Astrocyte (in vitro differentiated cells and primary cell): ENCODE results near the gene HCN3. TPM values are rescaled to one million over a fixed set of nuclear protein-coding genes. Genes with fewer than 3 reads are reported as not detected.
"Not testable (repeated sequence)": the region's sequence is repeated elsewhere in the genome, so short reads cannot be mapped to it uniquely, and the experiment has no call there.

Experiments
- DNase-seq: peaks from one replicate; pipeline ENCODE4 v3.0.0-alpha.2; 2010; ENCODE audit warnings: low read depth
- FAIRE-seq: peaks from 2 replicates; lab custom pipeline; 2011; peaks lifted over from hg19 to GRCh38; lab: Jason Lieb, UNC
- H2AFZ ChIP-seq: 2 replicates; pipeline ENCODE4 v1.6.0; 2012; ENCODE audit warnings: low read depth, low read length, inconsistent platforms
- H3K27ac ChIP-seq: 2 replicates; pipeline ENCODE4 v1.5.1; 2011; ENCODE audit warnings: low read depth, low read length, inconsistent platforms
- H3K27me3 ChIP-seq: 2 replicates; pipeline ENCODE4 v1.6.0; 2011; ENCODE audit warnings: low read length, inconsistent platforms; ENCODE audit not compliant: insufficient read depth
- H3K36me3 ChIP-seq: 2 replicates; pipeline ENCODE4 v1.5.1; 2011; ENCODE audit warnings: low read length, inconsistent platforms; ENCODE audit not compliant: insufficient read depth
- H3K4me1 ChIP-seq: 2 replicates; pipeline ENCODE4 v1.5.1; 2011; ENCODE audit warnings: low read length, inconsistent platforms; ENCODE audit not compliant: insufficient read depth
- H3K4me2 ChIP-seq: 2 replicates; pipeline ENCODE4 v1.6.0; 2012; ENCODE audit warnings: low read length, inconsistent platforms
- H3K4me3 ChIP-seq: 2 replicates; pipeline ENCODE4 v1.5.1; 2011; ENCODE audit warnings: low read depth, mild to moderate bottlenecking, low read length, inconsistent platforms; ENCODE audit not compliant: insufficient read depth
- H3K79me2 ChIP-seq: 2 replicates; pipeline ENCODE4 v1.6.0; 2012; ENCODE audit warnings: mild to moderate bottlenecking, low read length, inconsistent platforms; ENCODE audit not compliant: insufficient read depth
- H3K9ac ChIP-seq: 2 replicates; pipeline ENCODE4 v1.6.0; 2012; ENCODE audit warnings: mild to moderate bottlenecking, low read length, inconsistent platforms
- H3K9me3 ChIP-seq: 2 replicates; pipeline ENCODE4 v1.5.1; 2012; ENCODE audit warnings: low read depth, mild to moderate bottlenecking, low read length, inconsistent platforms; ENCODE audit not compliant: insufficient read depth
- H4K20me1 ChIP-seq: 2 replicates; pipeline ENCODE4 v1.6.0; 2012; ENCODE audit warnings: low read length, inconsistent platforms; ENCODE audit not compliant: insufficient read depth
- H3K27ac Mint-ChIP-seq: one replicate; pipeline ENCODE4 v1.8.0; 2021; ENCODE audit warnings: mild to moderate bottlenecking, mixed read lengths; ENCODE audit not compliant: unreplicated experiment
- H3K27me3 Mint-ChIP-seq: one replicate; pipeline ENCODE4 v1.8.0; 2021; ENCODE audit warnings: low read depth, mixed read lengths; ENCODE audit not compliant: unreplicated experiment
- H3K36me3 Mint-ChIP-seq: one replicate; pipeline ENCODE4 v1.8.0; 2021; ENCODE audit warnings: low read depth, mixed read lengths; ENCODE audit not compliant: unreplicated experiment
- H3K4me1 Mint-ChIP-seq: one replicate; pipeline ENCODE4 v1.8.0; 2021; ENCODE audit warnings: low read depth, mixed read lengths; ENCODE audit not compliant: unreplicated experiment
- H3K4me3 Mint-ChIP-seq: one replicate; pipeline ENCODE4 v1.8.0; 2021; ENCODE audit warnings: mild to moderate bottlenecking, moderate library complexity, mixed read lengths; ENCODE audit not compliant: unreplicated experiment
- H3K9me3 Mint-ChIP-seq: one replicate; pipeline ENCODE4 v1.8.0; 2021; ENCODE audit warnings: mild to moderate bottlenecking, mixed read lengths; ENCODE audit not compliant: unreplicated experiment
- EZH2 ChIP-seq: IDR thresholded peaks from 2 replicates; pipeline ENCODE4 v1.6.1; 2012; ENCODE audit warnings: mild to moderate bottlenecking, low read length, inconsistent platforms; ENCODE audit not compliant: insufficient read depth
- total RNA-seq: library from RNA; stranded (reverse); gene quantifications from 2 replicates; pipeline ENCODE4 v1.2.1, GENCODE V29; 2021
- TF ChIP-seq, protein P1 (sequence below): IDR thresholded peaks from 2 replicates; pipeline ENCODE4 v1.5.1; 2011; ENCODE audit warnings: low read depth, mild to moderate bottlenecking, inconsistent platforms, low read length, moderate library complexity; ENCODE audit not compliant: insufficient read depth

The HCN3 gene
- total RNA-seq, 1 donor from 2014 or later = 3.6 TPM

DNA sequence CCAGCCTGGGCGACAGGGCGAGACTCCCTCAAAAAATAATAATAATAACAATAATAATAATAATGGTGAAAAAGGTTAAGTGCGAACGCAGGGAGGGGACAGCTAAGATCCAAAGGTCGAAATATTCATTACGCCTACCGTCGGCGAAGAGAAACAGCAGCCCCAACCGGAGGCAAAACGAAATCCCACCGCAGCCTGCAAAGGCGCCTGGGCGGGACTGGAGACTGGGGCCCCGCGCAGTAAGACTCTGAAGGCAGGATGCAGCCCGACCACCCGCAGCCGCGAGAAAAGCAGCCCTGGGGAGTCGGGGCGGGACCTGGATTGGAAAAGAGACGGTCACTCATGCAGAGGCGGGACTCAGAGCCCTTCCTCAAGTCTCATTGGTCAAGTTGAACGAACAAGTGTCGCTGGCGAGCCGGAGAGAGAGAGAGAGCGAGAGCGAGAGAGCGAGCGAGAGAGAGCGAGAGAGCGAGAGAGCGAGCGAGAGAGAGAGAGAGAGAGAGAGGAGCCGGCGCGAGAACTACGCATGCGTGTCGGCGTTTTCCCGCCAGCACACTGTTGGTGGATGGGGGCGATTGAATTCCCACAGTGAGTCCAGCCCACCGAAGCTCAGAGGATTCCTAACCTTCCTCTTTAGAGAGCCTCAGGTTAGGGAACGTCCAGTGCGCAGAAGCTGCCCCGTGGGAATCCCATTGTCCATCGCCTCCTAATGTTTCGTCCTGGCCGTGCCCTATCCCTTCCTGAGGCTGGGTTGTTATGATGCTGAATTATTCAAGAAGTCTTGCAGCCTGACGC, 32.7 kb upstream of the HCN3 start:
- Histone ChIP-seq H3K4me2 (peak overlapping the region; percentile 93), H3K27ac (peak overlapping the region; percentile 93), H3K27me3 (no peaks in the 10 kb centered on the region), H3K79me2 (peaks cover 7% of the 10 kb centered on the region), H3K36me3 (no peaks in the 10 kb centered on the region), H2AFZ (peak overlapping the region; percentile 98), H3K9me3 (no peaks in the 10 kb centered on the region), H4K20me1 (no peaks in the 10 kb centered on the region), H3K4me1 (peaks cover 9% of the 10 kb centered on the region), H3K9ac (peak overlapping the region; percentile 85), H3K4me3 (peak overlapping the region; percentile 71)
- Mint-ChIP-seq H3K36me3 (peaks cover 10% of the 10 kb centered on the region), H3K4me3 (peak overlapping the region; percentile 84), H3K4me1 (peaks cover 11% of the 10 kb centered on the region), H3K9me3 (no peaks in the 10 kb centered on the region), H3K27me3 (no peaks in the 10 kb centered on the region), H3K27ac (peak overlapping the region; percentile 67)
- TF ChIP-seq, protein P1, sequence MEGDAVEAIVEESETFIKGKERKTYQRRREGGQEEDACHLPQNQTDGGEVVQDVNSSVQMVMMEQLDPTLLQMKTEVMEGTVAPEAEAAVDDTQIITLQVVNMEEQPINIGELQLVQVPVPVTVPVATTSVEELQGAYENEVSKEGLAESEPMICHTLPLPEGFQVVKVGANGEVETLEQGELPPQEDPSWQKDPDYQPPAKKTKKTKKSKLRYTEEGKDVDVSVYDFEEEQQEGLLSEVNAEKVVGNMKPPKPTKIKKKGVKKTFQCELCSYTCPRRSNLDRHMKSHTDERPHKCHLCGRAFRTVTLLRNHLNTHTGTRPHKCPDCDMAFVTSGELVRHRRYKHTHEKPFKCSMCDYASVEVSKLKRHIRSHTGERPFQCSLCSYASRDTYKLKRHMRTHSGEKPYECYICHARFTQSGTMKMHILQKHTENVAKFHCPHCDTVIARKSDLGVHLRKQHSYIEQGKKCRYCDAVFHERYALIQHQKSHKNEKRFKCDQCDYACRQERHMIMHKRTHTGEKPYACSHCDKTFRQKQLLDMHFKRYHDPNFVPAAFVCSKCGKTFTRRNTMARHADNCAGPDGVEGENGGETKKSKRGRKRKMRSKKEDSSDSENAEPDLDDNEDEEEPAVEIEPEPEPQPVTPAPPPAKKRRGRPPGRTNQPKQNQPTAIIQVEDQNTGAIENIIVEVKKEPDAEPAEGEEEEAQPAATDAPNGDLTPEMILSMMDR = no peak
- no peak for TF ChIP-seq EZH2
- DNase-seq (peak; percentile 99), FAIRE-seq (no peak)

GRCh38 chr1:155245163-155245524, 32.1 kb upstream of the HCN3 start:
- peaks cover 9% of the 10 kb centered on the region for H3K4me1 ChIP-seq
- FAIRE-seq (no peak), DNase-seq (no peak)
- no peaks in the 10 kb centered on the region for H3K9me3 ChIP-seq
- no peaks in the 10 kb centered on the region for H3K27me3 Mint-ChIP-seq
- H3K27me3 ChIP-seq = no peaks in the 10 kb centered on the region
- H3K9ac ChIP-seq = peak overlapping the region; percentile 85
- no peak for TF ChIP-seq EZH2
- TF ChIP-seq, protein P1 = no peak
- H3K27ac ChIP-seq = peak overlapping the region; percentile 93
- no peaks in the 10 kb centered on the region for H4K20me1 ChIP-seq
- peak overlapping the region; percentile 98 for H2AFZ ChIP-seq
- no peaks in the 10 kb centered on the region for H3K9me3 Mint-ChIP-seq
- H3K36me3 Mint-ChIP-seq = peaks cover 10% of the 10 kb centered on the region
- peak overlapping the region; percentile 67 for H3K27ac Mint-ChIP-seq
- H3K4me3 Mint-ChIP-seq = peak overlapping the region; percentile 84
- H3K4me3 ChIP-seq = peak overlapping the region; percentile 71
- H3K4me1 Mint-ChIP-seq = peaks cover 11% of the 10 kb centered on the region
- H3K79me2 ChIP-seq = peaks cover 7% of the 10 kb centered on the region
- H3K4me2 ChIP-seq = peak overlapping the region; percentile 93
- H3K36me3 ChIP-seq = no peaks in the 10 kb centered on the region

DNA sequence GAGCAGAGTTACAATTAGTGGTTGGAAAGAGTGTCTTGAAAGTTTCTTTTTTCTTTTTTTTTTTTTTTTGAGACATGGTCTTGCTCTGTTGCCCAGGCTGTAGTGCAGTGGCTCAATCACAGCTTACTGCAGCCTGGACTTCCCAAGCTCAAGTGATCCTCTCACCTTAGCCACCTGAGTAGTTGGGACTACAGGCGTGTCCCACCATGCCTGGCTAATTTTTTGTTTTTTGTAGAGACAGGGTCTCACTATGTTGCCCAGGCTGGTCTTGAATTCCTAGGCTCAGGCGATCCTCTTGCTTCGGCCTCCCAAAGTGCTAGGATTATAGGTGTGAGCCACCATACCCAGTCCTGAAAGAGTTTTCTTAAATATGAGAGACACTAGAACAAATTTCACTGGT, 30.5 kb upstream of the HCN3 start:
- not testable (repeated sequence) for H3K27ac Mint-ChIP-seq, H3K79me2 ChIP-seq, DNase-seq, H3K4me2 ChIP-seq, H3K9ac ChIP-seq, H3K27ac ChIP-seq, H2AFZ ChIP-seq, H3K27me3 Mint-ChIP-seq, H3K9me3 ChIP-seq, H3K9me3 Mint-ChIP-seq, H3K4me3 ChIP-seq, H3K27me3 ChIP-seq, H3K36me3 ChIP-seq, H3K4me3 Mint-ChIP-seq, H3K4me1 Mint-ChIP-seq, FAIRE-seq, H4K20me1 ChIP-seq
- peaks cover 15% of the 10 kb centered on the region for H3K4me1 ChIP-seq
- H3K36me3 Mint-ChIP-seq = peaks cover 14% of the 10 kb centered on the region
